Measurements from ENCODE around the gene NRSN1. TPM values are rescaled to one million over a fixed set of nuclear protein-coding genes. Genes with fewer than 3 reads are reported as not detected.

Gene NRSN1
- total RNA-seq, 1 experiment from 2014 or later: not detected

- Histone ChIP-seq H3K9ac (ENCODE audit: extremely low read depth, insufficient read length, low read length) (no peak overlapping the region), H3K79me1 (ENCODE audit: insufficient read depth, low read depth, low read length, poor library complexity, severe bottlenecking) (no peaks in the 10 kb centered on the region), H2BK12ac (ENCODE audit: insufficient read length, low read depth, low read length) (no peak overlapping the region), H3K27ac (ENCODE audit: insufficient read length, low read depth, low read length) (no peak overlapping the region), H3T11ph (ENCODE audit: low read length) (no peak overlapping the region), H3K23ac (ENCODE audit: insufficient read length, low read depth, low read length) (no peak overlapping the region), H4K91ac (ENCODE audit: insufficient read length, low read depth, low read length) (no peak overlapping the region), H2BK5ac (ENCODE audit: insufficient read length, low read length) (no peak overlapping the region), H3K56ac (ENCODE audit: insufficient read length, low read depth, low read length) (no peak overlapping the region), H2BK15ac (ENCODE audit: low read depth, low read length) (no peak overlapping the region), H2AK5ac (ENCODE audit: insufficient read length, low read length) (no peak overlapping the region), H2BK20ac (ENCODE audit: low read depth, low read length, poor library complexity, severe bottlenecking) (no peak overlapping the region), H3K79me2 (ENCODE audit: insufficient read depth, low read length) (no peaks in the 10 kb centered on the region), H4K20me1 (ENCODE audit: control insufficient read depth, insufficient read depth, insufficient read length) (no peaks in the 10 kb centered on the region), H2BK120ac (ENCODE audit: low read depth, low read length, poor library complexity, severe bottlenecking) (no peak overlapping the region), H3K9me3 (ENCODE audit: control insufficient read depth, low read depth, low read length) (no peaks in the 10 kb centered on the region), H3K18ac (ENCODE audit: insufficient read length, low read depth, low read length) (no peak overlapping the region), H3K23me2 (ENCODE audit: insufficient read length, low read depth, low read length, poor library complexity, severe bottlenecking) (no peaks in the 10 kb centered on the region), H4K5ac (ENCODE audit: insufficient read length, low read depth, low read length) (no peak overlapping the region), H4K8ac (replicated peaks; ENCODE audit: insufficient read length, low read depth, low read length) (no peak overlapping the region), H3K27me3 (ENCODE audit: insufficient read depth, low read length) (no peaks in the 10 kb centered on the region), H2AFZ (ENCODE audit: low read length) (no peak overlapping the region), H3K4me2 (ENCODE audit: insufficient read depth, insufficient read length, low read length) (no peak overlapping the region), H3K14ac (ENCODE audit: insufficient read depth, low read length) (no peak overlapping the region), H3K4ac (ENCODE audit: low read depth, low read length) (no peak overlapping the region), H3K4me1 (ENCODE audit: insufficient read depth, low read length) (no peaks in the 10 kb centered on the region)
- H3K4me1 Mint-ChIP-seq: peaks cover 0 to 2% of the 10 kb centered on the region in 2 experiments; a peak in 2 of 4 replicates
- H3K27ac Mint-ChIP-seq: no peak overlapping the region
- TF ChIP-seq CTCF (conservative IDR thresholded peaks at IDR 0.05): no peak
- no peak overlapping the region for H3K4me3 Mint-ChIP-seq
- H3K36me3 Mint-ChIP-seq (ENCODE audit: insufficient read depth in 1 of 3, low read depth in 3 of 3): no peaks in the 10 kb centered on the region
- no peaks in the 10 kb centered on the region; the same call in 1 of the 2 replicates for H3K27me3 Mint-ChIP-seq (ENCODE audit: low read depth)
- no peaks in the 10 kb centered on the region for H3K9me3 Mint-ChIP-seq
- whole genome bisulfite sequencing (ENCODE audit: extremely low coverage, insufficient read length, low lambda C conversion rate): no CpG with 5 or more reads among the region's 8 CpGs
- DNase-seq: no peak
These were observed 62.6 kb downstream of the NRSN1 start for GRCh38 chr6:24188578-24189080.
